Activated effector memory CD4-positive, alpha-beta T cell treated with anti-CD3 and anti-CD28 coated beads, Interleukin-2, amount 50 U/mL, for 16 hours (primary cell): ENCODE results near the gene CEP55.
"Not testable (repeated sequence)": the region's sequence is repeated elsewhere in the genome, so short reads cannot be mapped to it uniquely, and the experiment has no call there.

Experiments
- DNase-seq: peaks from one replicate; pipeline ENCODE4 v3.0.0-alpha.2; 2020

The CEP55 gene

GRCh38 chr10:93515071-93516005 is 18.9 kb downstream of the CEP55 start:
- DNase-seq: no peak

GRCh38 chr10:93516006-93516380 is 19.6 kb downstream of the CEP55 start:
- DNase-seq: no peak

DNA sequence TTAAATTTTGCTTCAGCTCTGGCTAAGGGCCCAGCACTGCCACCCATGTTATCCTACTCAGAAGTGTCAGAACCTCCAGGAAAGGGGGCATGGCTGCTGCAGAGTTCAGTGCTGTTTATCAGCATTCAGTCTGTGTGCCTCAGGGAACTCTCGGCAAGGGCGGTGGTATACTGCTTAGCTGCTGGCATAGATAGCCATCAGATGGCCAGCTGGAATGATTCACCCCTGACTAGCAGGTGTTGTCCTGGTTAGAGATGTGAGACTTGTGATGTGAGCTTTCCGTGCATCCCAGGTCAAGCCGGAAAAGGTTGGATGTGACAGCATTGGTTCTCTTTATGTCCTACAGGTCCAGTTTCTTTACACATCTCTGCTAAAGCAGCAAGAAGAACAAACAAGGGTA is 22.1 kb downstream of the CEP55 start:
- DNase-seq: no peak

DNA sequence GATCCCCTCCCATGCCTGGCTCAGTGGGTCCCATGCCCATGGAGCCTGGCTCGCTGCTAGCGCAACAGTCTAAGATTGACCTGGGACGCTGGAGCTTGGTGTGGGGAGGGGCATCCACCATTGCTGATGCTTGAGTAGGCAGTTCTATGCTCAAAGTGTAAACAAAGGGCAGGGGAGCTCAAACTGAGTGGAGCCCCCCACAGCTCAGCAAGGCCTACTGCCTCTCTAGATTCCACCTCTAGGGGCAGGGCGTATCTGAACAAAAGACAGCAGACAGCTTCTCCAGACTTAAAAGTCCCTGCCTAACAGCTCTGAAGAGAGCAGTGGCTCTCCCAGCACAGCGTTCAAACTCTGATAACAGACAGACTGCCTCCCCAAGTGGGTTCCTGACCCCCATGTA is 38.9 kb downstream of the CEP55 start:
- DNase-seq: no peak

DNA sequence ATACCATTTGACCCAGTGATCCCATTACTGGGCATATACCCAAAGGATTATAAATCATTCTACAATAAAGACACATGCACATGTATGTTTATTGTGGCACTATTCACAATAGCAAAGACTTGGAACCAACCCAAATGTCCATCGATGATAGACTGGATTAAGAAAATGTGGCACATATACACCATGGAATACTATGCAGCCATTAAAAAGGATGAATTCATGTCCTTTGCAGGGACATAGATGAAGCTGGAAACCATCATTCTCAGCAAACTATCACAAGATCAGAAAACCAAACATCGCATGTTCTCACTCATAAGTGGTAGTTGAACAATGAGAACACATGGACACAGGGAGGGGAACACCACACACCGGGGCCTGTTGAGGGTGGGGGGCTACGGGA is 44.5 kb downstream of the CEP55 start:
- not testable (repeated sequence) for DNase-seq

- DNase-seq: no peak
These were observed 45.3 kb downstream of the CEP55 start for GRCh38 chr10:93541402-93542357.

- no peak for DNase-seq
These were observed 46.0 kb downstream of the CEP55 start for GRCh38 chr10:93542358-93542791.

DNA sequence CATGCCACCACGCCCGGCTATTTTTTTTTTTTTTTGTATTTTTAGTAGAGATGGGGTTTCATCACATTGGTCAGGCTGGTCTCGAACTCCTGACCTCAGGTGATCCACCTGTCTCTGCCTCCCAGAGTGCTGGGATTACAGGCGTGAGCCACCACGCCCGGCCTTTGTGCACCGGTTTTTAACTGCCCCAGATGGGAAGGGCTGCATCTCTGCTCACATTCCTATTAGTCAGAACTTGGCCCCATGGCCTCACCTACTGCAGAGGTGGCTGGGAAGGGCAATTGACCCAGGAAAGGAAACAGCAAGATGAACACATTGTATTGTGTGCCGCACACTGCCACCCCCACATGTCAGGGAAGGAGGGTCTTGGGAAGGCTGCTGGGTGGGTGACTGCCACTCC is 50.6 kb downstream of the CEP55 start:
- DNase-seq: not testable (repeated sequence)

DNA sequence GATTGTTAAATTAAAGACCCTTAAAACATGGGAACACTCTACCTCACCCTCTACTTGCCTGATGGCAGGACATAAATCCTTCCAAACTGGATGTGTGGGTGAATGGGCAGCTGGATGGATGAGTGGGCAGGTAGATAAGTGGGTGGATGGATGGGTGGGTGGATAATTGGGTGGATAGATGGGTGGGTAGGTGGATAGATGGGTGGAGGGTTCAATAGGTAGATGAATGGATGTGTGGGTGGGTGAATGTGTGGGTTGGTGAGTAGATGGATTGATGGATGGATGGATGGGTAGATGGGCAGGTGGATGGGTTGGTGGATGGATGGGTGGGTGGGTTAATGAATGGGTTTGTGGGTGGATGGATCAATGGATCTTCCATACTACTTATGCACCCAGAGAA is 51.1 kb downstream of the CEP55 start:
- DNase-seq: no peak

DNA sequence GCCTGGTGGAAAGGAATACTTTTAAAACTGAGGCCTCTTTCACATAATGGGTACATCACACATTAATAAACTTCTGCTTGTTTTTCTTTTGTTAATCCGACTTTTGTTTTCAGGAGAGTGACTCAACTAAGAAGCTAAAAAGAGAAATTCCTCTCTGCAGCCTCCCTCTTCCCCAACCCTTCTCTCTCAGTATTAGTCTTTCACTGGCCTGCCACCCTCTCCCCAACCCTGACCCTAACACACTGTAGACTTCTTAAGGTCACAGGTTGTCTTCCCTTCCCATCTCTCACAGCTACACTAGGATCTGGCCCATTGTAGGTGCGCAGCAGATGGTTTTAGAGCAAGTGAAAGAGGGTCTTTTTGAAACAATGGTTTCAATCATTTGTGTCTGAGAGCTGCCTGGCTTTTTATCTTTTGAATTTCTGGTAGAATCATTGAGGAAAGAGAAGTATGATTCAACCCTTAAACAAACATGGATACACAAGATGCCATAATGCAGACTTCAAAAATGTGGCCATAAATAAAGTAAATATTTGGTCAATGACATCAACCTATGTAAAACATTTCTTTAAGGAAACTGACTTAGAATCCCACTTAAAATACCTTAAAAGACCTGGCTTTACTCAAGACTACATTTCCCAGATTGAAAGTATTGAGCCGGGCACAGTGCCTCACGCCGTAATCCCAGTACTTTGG is 52.1 kb downstream of the CEP55 start:
- DNase-seq: no peak

- no peak for DNase-seq
These were observed 54.2 kb downstream of the CEP55 start for GRCh38 chr10:93550606-93551005.

- DNase-seq: no peak
These were observed 56.4 kb downstream of the CEP55 start for GRCh38 chr10:93552780-93553179.

GRCh38 chr10:93553482-93554315 is 57.3 kb downstream of the CEP55 start:
- DNase-seq: no peak

- DNase-seq: no peak
These were observed 57.9 kb downstream of the CEP55 start for GRCh38 chr10:93554316-93554663.

GRCh38 chr10:93554760-93555432 is 58.5 kb downstream of the CEP55 start:
- DNase-seq: peak; percentile 70

DNA sequence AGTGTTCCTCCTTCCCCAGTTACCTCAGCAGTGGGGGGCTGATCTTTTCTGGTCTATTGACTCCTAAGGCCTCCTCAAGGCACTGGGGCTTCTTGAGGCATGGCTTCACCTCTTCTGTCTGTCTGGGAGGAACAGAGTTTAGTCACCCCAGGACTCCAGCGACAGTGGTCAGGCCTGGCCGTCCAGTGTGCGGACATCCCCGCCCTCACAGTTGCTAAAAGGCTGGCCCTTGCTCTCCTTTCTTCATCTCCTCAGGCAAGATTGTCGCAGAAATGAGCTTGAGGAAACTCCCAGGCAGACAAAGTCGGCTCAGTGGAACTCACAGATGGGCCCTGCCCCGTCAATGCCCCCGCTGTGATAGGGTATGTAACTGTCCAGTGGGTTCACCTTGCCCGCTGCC is 63.1 kb downstream of the CEP55 start:
- no peak for DNase-seq

- no peak for DNase-seq
These were observed 64.1 kb downstream of the CEP55 start for GRCh38 chr10:93560541-93560940.

DNA sequence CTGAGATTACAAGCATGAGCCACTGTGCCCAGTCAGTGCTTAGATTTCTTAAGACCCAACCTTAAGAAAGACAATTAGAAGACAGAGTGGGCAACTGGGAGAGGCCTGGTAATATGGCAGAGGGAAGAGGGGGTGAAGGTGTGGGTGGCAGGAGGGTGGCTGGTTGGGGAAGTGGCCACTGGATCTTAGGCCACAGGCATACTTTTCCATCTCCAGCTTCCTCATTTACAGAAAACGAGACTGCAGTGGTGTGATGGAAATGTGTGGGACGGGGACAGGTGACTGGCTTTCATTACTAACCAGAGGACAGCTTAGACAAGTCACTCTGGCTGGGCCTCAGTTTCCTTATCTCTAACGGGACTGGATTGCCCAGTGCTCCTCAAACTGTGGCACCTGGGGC is 69.0 kb downstream of the CEP55 start:
- DNase-seq: no peak

- no peak for DNase-seq
These were observed 70.2 kb downstream of the CEP55 start, which contains the start of gene FFAR4 for GRCh38 chr10:93566435-93567276. Gene FFAR4, plus strand, starts transcription at chr10:93566665. Its CDS starts 56 bp downstream, at chr10:93566721.
